ENCODE data around the gene DGKG. TPM values are rescaled to one million over a fixed set of nuclear protein-coding genes. Genes with fewer than 3 reads are reported as not detected.

The DGKG gene
- total RNA-seq, 1 donor from 2014 or later, result 0.54 TPM

DNA sequence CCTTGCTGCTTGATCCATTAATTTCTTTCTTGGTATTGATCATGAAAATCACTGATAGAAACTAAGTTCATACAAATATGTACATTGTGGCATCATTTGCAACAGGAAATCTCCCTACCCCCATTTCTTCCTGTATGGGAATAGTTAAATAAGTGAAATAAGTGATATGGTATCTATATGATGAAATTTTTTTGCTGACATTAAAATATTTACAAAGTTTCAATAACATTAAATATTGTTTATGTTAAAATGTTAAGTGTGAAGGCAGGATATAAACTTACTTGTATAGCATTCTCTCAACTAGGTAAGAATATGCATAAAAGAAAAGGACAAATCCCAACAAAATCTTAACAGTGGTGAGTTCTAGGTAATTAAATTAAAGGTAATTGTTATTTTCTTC lies 193.1 kb downstream of the DGKG start:
- TF ChIP-seq, protein P1, sequence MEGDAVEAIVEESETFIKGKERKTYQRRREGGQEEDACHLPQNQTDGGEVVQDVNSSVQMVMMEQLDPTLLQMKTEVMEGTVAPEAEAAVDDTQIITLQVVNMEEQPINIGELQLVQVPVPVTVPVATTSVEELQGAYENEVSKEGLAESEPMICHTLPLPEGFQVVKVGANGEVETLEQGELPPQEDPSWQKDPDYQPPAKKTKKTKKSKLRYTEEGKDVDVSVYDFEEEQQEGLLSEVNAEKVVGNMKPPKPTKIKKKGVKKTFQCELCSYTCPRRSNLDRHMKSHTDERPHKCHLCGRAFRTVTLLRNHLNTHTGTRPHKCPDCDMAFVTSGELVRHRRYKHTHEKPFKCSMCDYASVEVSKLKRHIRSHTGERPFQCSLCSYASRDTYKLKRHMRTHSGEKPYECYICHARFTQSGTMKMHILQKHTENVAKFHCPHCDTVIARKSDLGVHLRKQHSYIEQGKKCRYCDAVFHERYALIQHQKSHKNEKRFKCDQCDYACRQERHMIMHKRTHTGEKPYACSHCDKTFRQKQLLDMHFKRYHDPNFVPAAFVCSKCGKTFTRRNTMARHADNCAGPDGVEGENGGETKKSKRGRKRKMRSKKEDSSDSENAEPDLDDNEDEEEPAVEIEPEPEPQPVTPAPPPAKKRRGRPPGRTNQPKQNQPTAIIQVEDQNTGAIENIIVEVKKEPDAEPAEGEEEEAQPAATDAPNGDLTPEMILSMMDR (IDR thresholded peaks at IDR 0.05; ENCODE audit: unreplicated experiment), result no peak
- no peaks in the 10 kb centered on the region for H3K9me3 Mint-ChIP-seq (ENCODE audit: unreplicated experiment)
- no peak overlapping the region for H3K27ac Mint-ChIP-seq (ENCODE audit: unreplicated experiment)
- H3K36me3 Mint-ChIP-seq (ENCODE audit: low read depth, unreplicated experiment), result no peaks in the 10 kb centered on the region
- H3K27me3 Mint-ChIP-seq (ENCODE audit: unreplicated experiment), result peaks cover 8% of the 10 kb centered on the region
- no peak for DNase-seq (ENCODE audit: low spot score)
- H3K4me3 Mint-ChIP-seq (ENCODE audit: unreplicated experiment), result no peak overlapping the region
- peaks cover 21% of the 10 kb centered on the region for H3K4me1 Mint-ChIP-seq (ENCODE audit: unreplicated experiment)

DNA sequence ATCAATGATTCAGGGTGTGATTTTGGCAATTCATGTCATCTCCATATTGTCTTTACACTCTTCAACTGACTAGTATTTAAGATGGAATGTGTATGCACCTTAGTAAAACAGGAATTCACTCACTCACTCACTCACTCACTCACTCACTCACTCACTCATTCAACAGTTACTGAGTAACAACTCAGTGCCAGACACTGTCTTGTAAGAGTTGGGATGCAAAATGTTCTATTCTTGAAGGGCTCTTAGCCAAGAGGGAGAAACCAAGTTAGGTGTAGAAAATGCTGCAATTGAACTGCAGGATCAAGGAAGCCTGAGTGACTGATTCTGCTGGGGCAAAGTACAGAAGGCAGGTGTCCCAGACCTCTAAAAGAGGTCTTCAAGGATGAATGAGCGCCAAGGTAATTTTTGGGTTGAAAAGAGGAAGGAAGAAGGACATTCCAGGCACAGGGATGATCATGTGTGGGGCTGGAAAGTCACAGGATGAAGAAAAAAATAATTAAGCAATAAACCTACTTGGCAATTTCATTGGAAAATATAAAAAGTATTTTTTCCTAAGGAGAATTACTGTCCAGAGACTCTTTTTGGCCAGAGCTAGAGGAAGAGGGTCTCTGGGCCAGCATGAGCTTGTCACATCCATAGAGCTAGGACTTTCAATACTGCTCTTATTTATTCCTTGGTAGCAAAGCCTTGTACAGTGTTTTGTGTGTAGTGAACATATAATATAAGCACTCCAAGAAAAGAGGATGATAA lies 194.2 kb downstream of the DGKG start:
- Mint-ChIP-seq H3K27ac (ENCODE audit: unreplicated experiment) (no peak overlapping the region), H3K36me3 (ENCODE audit: low read depth, unreplicated experiment) (no peaks in the 10 kb centered on the region), H3K27me3 (ENCODE audit: unreplicated experiment) (peaks cover 8% of the 10 kb centered on the region), H3K9me3 (ENCODE audit: unreplicated experiment) (no peaks in the 10 kb centered on the region), H3K4me3 (ENCODE audit: unreplicated experiment) (no peak overlapping the region), H3K4me1 (ENCODE audit: unreplicated experiment) (peaks cover 25% of the 10 kb centered on the region)
- DNase-seq (ENCODE audit: low spot score), result no peak
- TF ChIP-seq, protein P1 (IDR thresholded peaks at IDR 0.05; ENCODE audit: unreplicated experiment), result no peak

DNA sequence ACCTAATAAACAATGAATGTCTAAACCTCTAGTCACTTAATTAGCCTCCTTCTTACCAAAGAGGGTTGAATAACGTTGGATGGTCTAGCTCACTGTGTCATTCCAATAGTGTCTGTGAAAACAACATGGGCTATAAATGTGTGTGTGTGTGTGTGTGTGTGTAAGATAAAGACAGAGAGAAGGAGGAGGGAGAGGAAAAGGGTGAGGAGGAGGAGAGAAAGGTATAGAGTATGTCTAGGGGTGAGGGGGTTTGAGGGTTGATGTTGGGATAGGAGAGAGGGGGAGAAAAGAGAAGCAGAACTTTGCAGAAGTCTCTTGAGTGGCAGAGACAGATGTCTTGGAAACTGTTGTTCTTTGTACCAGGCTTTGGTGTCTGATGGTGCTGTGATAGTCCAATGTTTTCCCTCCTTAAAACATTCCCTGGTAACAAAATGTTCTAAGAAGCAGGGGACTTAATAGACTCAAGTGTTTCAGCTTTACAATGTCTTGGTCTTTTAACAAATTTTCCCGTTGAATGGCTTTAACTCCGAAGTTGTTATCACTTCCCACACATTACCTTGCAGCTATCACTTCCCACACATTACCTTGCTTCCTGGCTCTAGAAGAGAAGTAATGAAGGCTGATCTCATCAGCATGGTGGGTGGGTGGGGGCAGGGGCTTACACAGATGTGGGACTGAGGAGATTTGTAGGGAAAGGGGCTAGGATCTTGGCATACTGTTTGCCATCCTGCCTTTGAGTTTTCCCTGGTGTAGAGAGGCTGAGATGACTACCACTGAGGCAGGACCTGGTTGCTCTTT lies 195.3 kb downstream of the DGKG start:
- H3K4me1 Mint-ChIP-seq (ENCODE audit: unreplicated experiment), result peaks cover 25% of the 10 kb centered on the region
- no peaks in the 10 kb centered on the region for H3K36me3 Mint-ChIP-seq (ENCODE audit: low read depth, unreplicated experiment)
- no peaks in the 10 kb centered on the region for H3K9me3 Mint-ChIP-seq (ENCODE audit: unreplicated experiment)
- peak overlapping the region; percentile 12 for H3K27ac Mint-ChIP-seq (ENCODE audit: unreplicated experiment)
- peaks cover 8% of the 10 kb centered on the region for H3K27me3 Mint-ChIP-seq (ENCODE audit: unreplicated experiment)
- no peak for DNase-seq (ENCODE audit: low spot score)
- TF ChIP-seq, protein P1 (IDR thresholded peaks at IDR 0.05; ENCODE audit: unreplicated experiment), result no peak
- no peak overlapping the region for H3K4me3 Mint-ChIP-seq (ENCODE audit: unreplicated experiment)

DNA sequence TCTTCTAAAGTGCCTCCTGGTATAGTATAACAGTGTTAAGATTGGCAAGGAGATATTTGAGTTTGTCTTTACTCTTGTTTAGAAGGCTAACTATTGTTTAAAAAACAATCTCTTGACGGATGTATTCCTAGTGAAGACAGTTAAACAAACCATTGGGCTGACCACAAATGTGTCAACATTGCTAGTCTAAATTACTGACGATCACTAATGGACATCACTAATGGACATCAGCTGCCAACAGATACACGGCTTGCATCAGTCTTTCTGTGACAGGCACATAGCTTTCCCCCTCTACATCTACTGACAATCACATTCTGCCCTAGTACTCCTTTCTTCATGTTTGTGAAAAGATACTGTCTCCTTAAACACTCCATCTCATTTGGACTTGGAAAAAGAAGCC lies 196.0 kb downstream of the DGKG start:
- Mint-ChIP-seq H3K27ac (ENCODE audit: unreplicated experiment) (no peak overlapping the region), H3K36me3 (ENCODE audit: low read depth, unreplicated experiment) (no peaks in the 10 kb centered on the region), H3K27me3 (ENCODE audit: unreplicated experiment) (peaks cover 8% of the 10 kb centered on the region), H3K9me3 (ENCODE audit: unreplicated experiment) (no peaks in the 10 kb centered on the region), H3K4me3 (ENCODE audit: unreplicated experiment) (no peak overlapping the region), H3K4me1 (ENCODE audit: unreplicated experiment) (peaks cover 25% of the 10 kb centered on the region)
- no peak for DNase-seq (ENCODE audit: low spot score)
- TF ChIP-seq, protein P1 (IDR thresholded peaks at IDR 0.05; ENCODE audit: unreplicated experiment), result no peak

DNA sequence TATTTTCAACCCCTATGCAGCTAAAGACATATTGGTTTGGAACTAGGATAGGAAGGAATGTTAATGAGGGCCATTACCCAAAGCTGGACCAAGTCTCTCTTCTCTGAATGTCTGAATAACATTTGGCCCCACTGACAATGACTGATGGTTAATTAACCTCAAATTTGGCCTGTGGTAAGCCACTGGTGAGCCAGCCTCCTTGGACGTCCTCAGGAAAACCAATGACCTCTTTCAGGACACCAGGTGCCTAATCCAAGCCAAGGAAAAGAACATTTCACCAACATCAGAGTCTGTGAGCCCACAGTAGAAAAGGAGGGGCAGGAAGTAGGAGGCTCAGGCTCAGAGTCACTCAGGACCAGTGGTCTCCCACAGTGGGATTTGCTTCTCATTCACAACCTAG lies 196.7 kb downstream of the DGKG start:
- Mint-ChIP-seq H3K27me3 (ENCODE audit: unreplicated experiment) (peaks cover 8% of the 10 kb centered on the region), H3K9me3 (ENCODE audit: unreplicated experiment) (no peaks in the 10 kb centered on the region), H3K27ac (ENCODE audit: unreplicated experiment) (no peak overlapping the region), H3K36me3 (ENCODE audit: low read depth, unreplicated experiment) (no peaks in the 10 kb centered on the region), H3K4me1 (ENCODE audit: unreplicated experiment) (peaks cover 25% of the 10 kb centered on the region), H3K4me3 (ENCODE audit: unreplicated experiment) (no peak overlapping the region)
- TF ChIP-seq, protein P1 (IDR thresholded peaks at IDR 0.05; ENCODE audit: unreplicated experiment), result no peak
- DNase-seq (ENCODE audit: low spot score), result no peak

All from endothelial cell (in vitro differentiated cells).